GM19035 (cell line): ENCODE data around the gene DCPS.
"Not testable (repeated sequence)": the region's sequence is repeated elsewhere in the genome, so short reads cannot be mapped to it uniquely, and the experiment has no call there.

ENCODE experiments used
- ATAC-seq: cut with Tn5 transposase; IDR thresholded peaks from one replicate; pipeline ENCODE4 v1.9.1; 2021; ENCODE audit not compliant: unreplicated experiment

Gene DCPS

DNA sequence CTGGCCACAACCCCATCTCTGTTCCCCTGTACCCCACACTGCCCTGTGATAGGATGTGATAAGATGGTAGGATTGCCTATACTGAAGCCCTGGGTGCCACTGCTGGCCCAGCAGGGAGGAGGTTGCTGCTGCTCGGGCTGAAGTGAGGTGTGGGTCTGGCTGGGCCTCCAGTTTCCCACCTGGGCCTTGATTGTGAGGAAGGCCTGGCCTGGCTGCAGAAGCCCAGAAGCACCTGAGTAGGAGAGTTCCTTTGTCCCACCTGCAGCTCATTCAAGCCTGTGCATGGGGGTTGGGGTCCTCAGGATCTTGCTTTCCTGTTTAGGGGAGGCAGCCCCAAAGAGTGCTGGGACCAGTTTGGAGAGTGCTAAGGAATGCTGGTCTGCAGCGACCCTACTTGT lies 54.9 kb downstream of the DCPS start:
- ATAC-seq: no peak

DNA sequence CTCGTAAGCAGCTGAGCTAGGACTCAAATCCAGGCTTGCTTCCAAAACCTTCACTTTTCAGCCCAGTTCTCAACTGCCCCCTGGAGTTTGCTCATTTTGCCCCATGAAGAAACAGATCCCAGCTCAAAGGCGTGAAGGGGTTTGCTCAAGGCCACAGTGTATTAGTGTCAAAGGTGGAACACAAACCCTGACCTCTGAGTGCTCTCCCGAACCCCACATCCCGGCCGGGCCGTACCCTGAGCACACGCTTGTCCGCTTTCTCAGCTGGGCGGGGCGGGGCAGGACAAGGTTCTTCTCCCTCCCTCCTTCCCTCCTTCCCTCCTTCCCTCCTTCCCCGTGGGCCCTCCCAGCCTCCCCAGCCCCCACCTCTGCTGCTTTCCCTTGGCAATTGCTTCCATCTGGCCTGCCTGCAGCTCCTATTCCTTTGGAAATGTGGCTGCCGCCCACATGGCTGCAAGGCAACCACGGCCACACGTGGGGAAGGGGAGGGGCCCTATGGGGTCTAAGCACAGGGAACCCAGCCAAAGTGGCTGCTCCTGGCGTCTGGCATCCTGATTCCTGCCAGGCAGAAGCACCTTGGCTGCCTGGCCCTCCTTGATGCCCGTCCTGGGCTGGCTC lies 55.7 kb downstream of the DCPS start:
- ATAC-seq: no peak

GRCh38 chr11:126360049-126360446 lies 56.2 kb downstream of the DCPS start:
- no peak for ATAC-seq

GRCh38 chr11:126361400-126361799 lies 57.5 kb downstream of the DCPS start:
- no peak for ATAC-seq

DNA sequence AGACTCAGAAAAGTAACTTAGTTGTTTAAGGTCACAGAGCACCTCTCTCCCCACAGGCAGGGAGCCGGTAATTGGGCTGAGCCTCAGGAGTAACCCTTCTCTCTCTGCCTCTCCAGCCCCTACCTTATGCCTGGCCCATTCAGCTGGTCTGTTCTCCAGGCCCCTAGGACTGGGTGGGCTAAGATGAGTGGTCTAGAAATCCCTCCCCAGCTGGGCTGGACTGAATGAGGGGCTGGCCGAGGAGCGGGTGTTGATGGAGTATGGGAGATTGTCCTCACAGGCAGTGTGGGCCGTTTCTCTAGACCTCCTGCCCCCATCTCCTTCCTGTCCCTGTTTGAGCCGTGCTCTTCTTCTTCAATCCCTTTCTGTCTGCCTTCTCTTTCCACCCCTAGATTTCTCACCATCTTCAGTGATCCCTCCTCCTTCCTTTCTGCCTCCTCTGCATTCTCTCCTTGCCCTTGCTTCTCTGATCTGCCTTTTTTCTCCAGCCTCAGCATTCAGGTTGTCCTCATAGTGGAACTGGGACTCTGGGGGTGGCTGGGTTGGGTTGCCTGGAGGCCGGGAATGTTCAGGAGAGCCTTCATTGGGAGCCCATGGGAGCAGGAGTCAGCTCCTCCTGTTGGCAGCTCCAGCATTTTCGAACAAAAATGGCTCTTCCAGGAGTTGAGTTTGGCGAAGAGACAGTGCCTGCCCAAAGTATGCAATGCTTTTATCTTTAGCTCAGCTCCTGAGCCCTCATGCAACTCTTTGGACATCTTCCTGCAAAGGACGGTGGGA lies 59.2 kb downstream of the DCPS start:
- no peak for ATAC-seq

GRCh38 chr11:126363706-126364248 lies 59.9 kb downstream of the DCPS start:
- ATAC-seq: no peak

DNA sequence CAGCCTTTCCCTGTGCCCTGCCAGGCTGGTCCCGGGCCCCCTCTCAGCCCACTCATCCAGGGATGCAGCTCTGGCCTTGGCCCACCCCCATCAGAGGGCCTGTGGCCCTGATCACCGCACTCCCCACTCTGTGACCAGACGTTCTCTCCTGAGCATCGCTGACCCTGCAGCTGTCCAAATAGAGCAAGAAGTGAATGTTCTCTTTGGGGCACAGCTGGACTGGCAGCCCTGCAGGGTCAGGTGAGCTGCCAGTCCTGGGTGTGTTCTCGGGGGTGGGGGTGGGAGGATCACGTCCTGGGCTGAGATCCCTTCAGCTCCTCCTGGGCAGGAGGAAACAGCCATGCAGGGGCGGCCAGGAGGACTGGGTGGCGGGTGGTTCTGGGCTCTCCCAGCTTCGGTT lies 60.9 kb downstream of the DCPS start:
- ATAC-seq: not testable (repeated sequence)

GRCh38 chr11:126365508-126365907 lies 61.6 kb downstream of the DCPS start:
- not testable (repeated sequence) for ATAC-seq

DNA sequence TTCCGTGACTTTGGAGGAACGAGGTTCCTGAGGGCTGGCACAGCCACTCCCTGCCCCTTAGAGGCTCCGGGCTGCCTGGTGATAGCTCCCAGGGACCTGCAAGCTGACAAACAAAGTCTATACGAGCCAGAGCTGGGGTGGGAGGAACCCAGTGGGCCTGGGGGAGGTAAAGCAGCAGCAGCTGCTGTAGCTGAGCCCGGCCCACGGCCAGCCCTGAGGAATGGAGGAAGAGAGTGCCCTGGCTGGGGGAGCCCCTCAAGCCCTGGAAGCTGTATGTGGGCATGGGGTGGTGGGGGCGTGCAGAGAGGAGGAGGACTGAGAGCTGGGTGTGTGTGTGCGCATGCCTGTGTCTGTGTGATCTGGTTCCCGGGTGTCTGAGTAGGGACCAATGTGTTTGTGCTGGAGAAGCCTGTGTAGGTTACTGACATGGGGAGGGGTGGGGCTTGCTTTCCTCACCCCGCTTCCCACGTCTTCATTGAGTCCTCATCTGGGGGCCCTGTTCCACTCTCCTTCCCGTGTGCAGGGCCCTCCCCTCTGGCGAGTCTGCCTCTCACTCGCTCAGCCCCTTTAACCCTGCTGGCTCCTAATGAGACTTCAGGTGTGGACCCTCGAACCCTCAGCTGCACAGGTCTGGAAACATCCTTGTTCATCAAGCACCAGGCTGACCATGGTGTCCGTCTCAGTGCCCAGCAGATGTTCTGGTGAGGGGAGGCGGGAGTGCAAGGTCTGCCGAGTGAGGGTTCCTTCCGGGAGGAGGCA lies 62.4 kb downstream of the DCPS start:
- ATAC-seq: no peak

DNA sequence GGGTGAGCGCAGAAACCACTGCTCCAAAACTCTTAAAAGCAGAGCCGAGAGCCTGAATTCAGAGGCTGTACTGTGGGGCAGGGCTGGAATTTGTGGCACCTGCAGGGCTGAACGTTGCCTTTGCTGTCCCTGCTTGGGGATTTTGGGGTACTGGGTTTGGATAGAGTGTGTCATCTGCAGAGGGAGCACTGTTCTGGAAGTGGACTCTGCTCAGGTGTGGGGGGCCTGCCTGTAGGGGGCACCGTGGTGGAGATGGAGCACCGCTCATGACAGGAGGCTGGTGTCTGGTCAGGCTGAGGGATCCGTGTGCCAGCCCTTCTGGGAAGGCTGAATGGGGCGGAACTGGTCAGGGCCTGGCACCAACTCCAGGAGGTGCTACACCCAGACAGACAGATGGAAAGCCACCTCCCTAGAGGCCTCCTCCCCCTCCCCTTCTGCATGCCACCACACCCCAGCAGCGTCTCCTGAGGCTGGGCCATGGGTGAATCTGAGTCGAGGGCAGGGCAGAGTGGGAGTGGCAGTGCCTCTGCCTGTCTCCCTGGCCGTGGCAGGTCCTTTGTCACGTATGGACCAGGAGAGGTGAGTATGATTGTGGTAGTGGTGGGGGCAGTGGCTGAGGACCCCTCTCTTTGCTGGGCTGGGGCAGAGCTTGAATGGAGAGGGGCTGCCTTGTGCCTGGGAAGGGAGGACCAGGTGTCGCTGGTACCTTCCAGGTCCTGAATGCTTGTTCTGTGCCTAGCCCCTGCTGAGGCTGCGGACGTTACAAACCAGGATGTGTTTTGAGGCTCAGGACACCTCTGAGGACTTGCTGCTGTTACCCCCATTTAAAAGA lies 63.2 kb downstream of the DCPS start:
- not testable (repeated sequence) for ATAC-seq

DNA sequence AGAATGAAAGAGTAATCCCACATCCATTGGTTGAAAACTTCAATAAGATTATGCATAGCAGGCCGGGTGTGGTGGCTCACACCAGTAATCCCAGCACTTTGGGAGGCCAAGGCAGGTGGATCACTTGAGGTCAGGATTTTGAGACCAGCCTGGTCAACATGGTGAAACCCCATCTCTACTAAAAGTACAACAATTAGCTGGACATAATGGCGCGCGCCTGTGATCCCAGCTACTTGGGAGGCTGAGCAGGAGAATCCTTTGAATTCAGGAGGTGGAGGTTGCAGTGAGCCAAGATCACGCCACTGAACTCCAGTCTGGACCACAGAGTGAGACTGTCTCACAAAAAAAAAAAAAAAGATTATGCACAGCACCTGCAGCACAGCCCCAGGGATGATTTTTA lies 63.9 kb downstream of the DCPS start:
- not testable (repeated sequence) for ATAC-seq

DNA sequence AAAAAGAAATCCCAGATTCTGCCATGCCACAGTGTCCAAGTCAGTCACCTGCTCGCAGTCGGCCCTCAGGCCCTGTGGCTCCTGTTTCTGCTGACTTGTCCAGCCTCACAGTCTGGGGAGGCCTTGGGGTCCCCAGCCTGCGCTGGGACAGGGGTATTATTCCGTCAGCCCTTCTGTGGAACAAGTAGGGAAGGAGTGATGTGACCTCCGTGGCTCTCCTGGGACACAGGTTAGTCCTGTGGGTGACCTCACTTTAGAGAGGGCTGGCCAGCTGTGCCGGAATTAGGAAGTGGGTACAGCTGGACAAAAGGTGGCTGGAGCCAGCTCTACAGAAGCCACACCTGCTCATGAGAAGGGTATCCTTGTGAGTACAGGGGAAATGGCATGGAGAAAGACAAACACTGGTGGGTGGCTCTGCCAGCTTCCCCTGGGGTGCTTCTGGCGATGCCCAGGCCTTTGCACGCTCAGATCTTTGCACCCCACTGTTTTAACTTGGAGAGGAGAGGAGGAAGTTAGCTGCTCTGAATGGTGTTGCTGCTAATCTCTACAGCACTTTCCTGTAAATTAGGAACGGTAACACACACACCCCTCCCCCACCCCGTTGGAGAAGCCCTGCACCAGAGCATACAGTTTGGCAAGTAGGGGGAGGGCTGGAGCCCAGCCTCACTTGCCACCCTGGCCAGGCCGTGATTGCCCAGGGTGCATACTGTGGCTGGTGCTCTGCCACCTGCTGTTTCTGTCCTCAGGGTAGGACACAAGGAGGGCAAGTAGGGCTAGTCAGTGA lies 64.7 kb downstream of the DCPS start:
- ATAC-seq: not testable (repeated sequence)

DNA sequence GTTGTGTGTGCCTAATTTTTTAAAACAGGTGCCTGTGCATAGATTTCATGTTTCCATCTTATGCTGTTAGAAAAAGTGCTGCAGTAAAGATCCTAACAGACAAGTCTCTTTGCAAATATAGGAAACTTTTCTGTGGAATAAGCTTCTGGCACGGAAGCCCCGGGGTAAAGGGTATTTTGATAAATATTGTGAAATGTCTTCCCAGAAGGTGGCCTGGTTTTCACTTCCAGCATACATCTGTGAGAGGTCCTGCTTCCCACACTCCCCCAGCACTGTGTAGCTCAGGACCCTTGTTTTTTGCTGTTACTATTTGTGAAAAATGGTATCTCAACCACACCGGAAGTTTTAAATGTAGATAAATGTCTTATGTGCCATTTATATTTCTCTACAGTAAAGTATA lies 66.2 kb downstream of the DCPS start:
- no peak for ATAC-seq

- no peak for ATAC-seq
These were observed 67.7 kb downstream of the DCPS start for GRCh38 chr11:126371595-126371994.

GRCh38 chr11:126373389-126374066 lies 69.7 kb downstream of the DCPS start:
- ATAC-seq: not testable (repeated sequence)

GRCh38 chr11:126374562-126375300 lies 70.9 kb downstream of the DCPS start:
- not testable (repeated sequence) for ATAC-seq

- ATAC-seq: no peak
These were observed 71.9 kb downstream of the DCPS start for GRCh38 chr11:126375726-126376125.

DNA sequence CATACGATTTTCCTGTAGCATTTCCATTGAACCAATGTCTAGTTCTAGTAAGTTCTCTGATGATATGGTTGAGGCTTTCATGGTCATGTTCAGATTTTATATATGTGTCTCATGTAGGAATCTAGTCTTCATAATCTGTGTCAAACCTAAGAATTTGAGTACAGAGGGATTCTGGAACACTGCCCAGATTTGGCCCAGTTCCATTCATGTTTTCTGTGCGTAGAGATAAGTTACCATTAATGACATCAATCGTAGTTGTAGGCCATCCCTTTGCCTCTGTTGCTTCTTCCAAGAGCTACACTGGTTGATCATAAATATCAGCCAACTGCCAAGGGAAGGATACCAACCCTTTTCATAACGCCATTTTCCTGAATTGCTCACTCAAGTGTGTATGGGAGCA lies 74.9 kb downstream of the DCPS start:
- no peak for ATAC-seq

GRCh38 chr11:126380909-126381308 lies 77.0 kb downstream of the DCPS start:
- no peak for ATAC-seq
